Brain microvascular endothelial cell (primary cell): ENCODE results near the gene TTC39B.

Experiments
- DNase-seq: peaks from one replicate; pipeline ENCODE4 v3.0.0-alpha.2; 2020
- H3K27ac ChIP-seq: fragments of 250-450 bp; sonication (Bioruptor Pico); 2 replicates; pipeline ENCODE4 v1.5.1; 2020; ENCODE audit warnings: mild to moderate bottlenecking, moderate library complexity
- H3K27me3 ChIP-seq: fragments of 250-450 bp; sonication (Bioruptor Pico); replicated peaks from 2 replicates; pipeline ENCODE4 v1.5.1; 2020; ENCODE audit warnings: mild to moderate bottlenecking
- H3K36me3 ChIP-seq: fragments of 250-450 bp; sonication (Bioruptor Pico); replicated peaks from 2 replicates; pipeline ENCODE4 v1.5.1; 2020; ENCODE audit warnings: mild to moderate bottlenecking
- H3K4me3 ChIP-seq: 2 replicates; pipeline ENCODE4 v1.5.1; 2011; ENCODE audit warnings: low read depth, mild to moderate bottlenecking, control low read depth, low read length, moderate library complexity
- CTCF ChIP-seq: IDR thresholded peaks from 2 replicates; pipeline ENCODE4 v1.5.1; 2011; ENCODE audit warnings: low read depth, mild to moderate bottlenecking, moderate library complexity, low read length, control low read depth, inconsistent platforms; ENCODE audit errors: missing control alignments
- in situ Hi-C: cut with HindIII; loops from 2 replicates; pipeline ENCODE4 v1.10.0; 2017; ENCODE audit warnings: low sequenced_read_pairs, low pct_ligation_motif_present

The TTC39B gene

GRCh38 chr9:15219546-15219945, 87.5 kb downstream of the TTC39B start:
- Histone ChIP-seq H3K27me3 (no peaks in the 10 kb centered on the region), H3K36me3 (no peaks in the 10 kb centered on the region), H3K4me3 (no peak overlapping the region), H3K27ac (no peak overlapping the region)
- no peak for TF ChIP-seq CTCF
- in situ Hi-C loops, result no loop called here
- no peak for DNase-seq

GRCh38 chr9:15218994-15219393, 88.0 kb downstream of the TTC39B start:
- no peaks in the 10 kb centered on the region for H3K27me3 ChIP-seq
- no peak overlapping the region for H3K4me3 ChIP-seq
- no peak for TF ChIP-seq CTCF
- DNase-seq, result no peak
- no peak overlapping the region for H3K27ac ChIP-seq
- H3K36me3 ChIP-seq, result no peaks in the 10 kb centered on the region
- in situ Hi-C loops, result no loop called here

GRCh38 chr9:15213249-15213648, 93.8 kb downstream of the TTC39B start:
- Histone ChIP-seq H3K27me3 (no peaks in the 10 kb centered on the region), H3K4me3 (no peak overlapping the region), H3K27ac (no peak overlapping the region), H3K36me3 (no peaks in the 10 kb centered on the region)
- in situ Hi-C loops, result no loop called here
- no peak for DNase-seq
- no peak for TF ChIP-seq CTCF

GRCh38 chr9:15211815-15212495, 95.1 kb downstream of the TTC39B start:
- in situ Hi-C loops, result no loop called here
- Histone ChIP-seq H3K27me3 (no peaks in the 10 kb centered on the region), H3K27ac (no peak overlapping the region), H3K36me3 (no peaks in the 10 kb centered on the region), H3K4me3 (no peak overlapping the region)
- DNase-seq, result peak; percentile 14
- no peak for TF ChIP-seq CTCF

GRCh38 chr9:15211160-15211814, 95.7 kb downstream of the TTC39B start:
- Histone ChIP-seq H3K27ac (no peak overlapping the region), H3K36me3 (no peaks in the 10 kb centered on the region), H3K4me3 (no peak overlapping the region), H3K27me3 (no peaks in the 10 kb centered on the region)
- peak; percentile 91 for TF ChIP-seq CTCF
- in situ Hi-C loops, result no loop called here
- peak; percentile 82 for DNase-seq
